ENCODE results near the gene HPS6. TPM values are rescaled to one million over a fixed set of nuclear protein-coding genes. Genes with fewer than 3 reads are reported as not detected.
"Not testable (repeated sequence)": the region's sequence is repeated elsewhere in the genome, so short reads cannot be mapped to it uniquely, and the experiment has no call there.

HPS6 gene
- total and polyA plus RNA-seq, 8 donors: 7.0 to 42.4 (median 10.6) TPM

- WGBS, 5 donors: 90 to 97% (median 94%) methylated on average over 2 of the region's 2 CpGs
- H3K4me1 ChIP-seq: no peaks in the 10 kb centered on the region
- H3K4me3 ChIP-seq: no peak overlapping the region
- intact Hi-C loops (cut with DNase I; ENCODE audit: low total_unique reads): no loop called here
- H3K27ac ChIP-seq: no peak overlapping the region
- H3K27me3 ChIP-seq: no peaks in the 10 kb centered on the region
- H3K9me3 ChIP-seq: no peaks in the 10 kb centered on the region
- DNase-seq: no peak
- TF ChIP-seq POLR2A (IDR thresholded peaks at IDR 0.05) (no peak), CTCF (IDR thresholded peaks at IDR 0.05) (no peak), EP300 (IDR thresholded peaks at IDR 0.05) (no peak), POLR2AphosphoS5 (IDR thresholded peaks at IDR 0.05) (no peak)
- H3K36me3 ChIP-seq: peaks cover 25 to 98% (median 94%) of the 10 kb centered on the region in 4 donors
These were observed 44.2 kb upstream of the HPS6 start for GRCh38 chr10:102020938-102021337.

GRCh38 chr10:102024799-102025198 lies 40.4 kb upstream of the HPS6 start:
- TF ChIP-seq EP300 (IDR thresholded peaks at IDR 0.05) (no peak), POLR2AphosphoS5 (IDR thresholded peaks at IDR 0.05) (no peak), CTCF (IDR thresholded peaks at IDR 0.05) (no peak), POLR2A (IDR thresholded peaks at IDR 0.05) (no peak)
- H3K27ac ChIP-seq: no peak overlapping the region
- no peaks in the 10 kb centered on the region for H3K9me3 ChIP-seq
- intact Hi-C loops (cut with DNase I; ENCODE audit: low total_unique reads): no loop called here
- no peaks in the 10 kb centered on the region for H3K4me1 ChIP-seq
- WGBS, 5 donors: 80 to 93% (median 88%) methylated on average over 3 of the region's 3 CpGs
- H3K27me3 ChIP-seq: no peaks in the 10 kb centered on the region
- no peak overlapping the region for H3K4me3 ChIP-seq
- no peak for DNase-seq
- peaks cover 42 to 97% (median 95%) of the 10 kb centered on the region in 4 donors for H3K36me3 ChIP-seq

- no peak overlapping the region for H3K4me3 ChIP-seq
- no peak for DNase-seq
- intact Hi-C loops (cut with DNase I; ENCODE audit: low total_unique reads): no loop called here
- no peaks in the 10 kb centered on the region for H3K4me1 ChIP-seq
- no peaks in the 10 kb centered on the region for H3K27me3 ChIP-seq
- WGBS, 5 donors: 92 to 97% (median 96%) methylated on average over 2 of the region's 2 CpGs
- TF ChIP-seq POLR2A (IDR thresholded peaks at IDR 0.05) (no peak), EP300 (IDR thresholded peaks at IDR 0.05) (no peak), CTCF (IDR thresholded peaks at IDR 0.05) (no peak), POLR2AphosphoS5 (IDR thresholded peaks at IDR 0.05) (no peak)
- H3K9me3 ChIP-seq: no peaks in the 10 kb centered on the region
- H3K27ac ChIP-seq: no peak overlapping the region
- H3K36me3 ChIP-seq: peaks cover 55 to 100% (median 97%) of the 10 kb centered on the region in 4 donors
These were observed 37.9 kb upstream of the HPS6 start for GRCh38 chr10:102027261-102027660.

- Histone ChIP-seq H3K9me3 (no peaks in the 10 kb centered on the region), H3K36me3 (peaks cover 38 to 98% (median 96%) of the 10 kb centered on the region in 4 donors), H3K27me3 (no peaks in the 10 kb centered on the region), H3K4me1 (no peaks in the 10 kb centered on the region), H3K27ac (no peak overlapping the region), H3K4me3 (no peak overlapping the region)
- TF ChIP-seq EP300 (IDR thresholded peaks at IDR 0.05) (no peak), CTCF (IDR thresholded peaks at IDR 0.05) (no peak), POLR2AphosphoS5 (IDR thresholded peaks at IDR 0.05) (no peak), POLR2A (IDR thresholded peaks at IDR 0.05) (no peak)
- DNase-seq: no peak
- intact Hi-C loops (cut with DNase I; ENCODE audit: low total_unique reads): no loop called here
- WGBS, 5 donors: 77 to 95% (median 87%) methylated on average over 2 of the region's 2 CpGs
These were observed 31.4 kb upstream of the HPS6 start for GRCh38 chr10:102033787-102034186.

- 97 to 100% (median 97%) methylated on average over 1 to 33 of the region's 33 CpGs for WGBS, 5 donors
- peaks cover 30 to 91% (median 87%) of the 10 kb centered on the region in 4 donors for H3K36me3 ChIP-seq
- H3K9me3 ChIP-seq; H3K4me3 ChIP-seq; H3K27ac ChIP-seq; H3K4me1 ChIP-seq; H3K27me3 ChIP-seq; intact Hi-C loops (cut with DNase I; ENCODE audit: low total_unique reads); DNase-seq: not testable (repeated sequence)
These were observed 29.3 kb upstream of the HPS6 start for GRCh38 chr10:102035807-102036206.
